ENCODE results near the gene KRCC1.
"Not testable (repeated sequence)": the region's sequence is repeated elsewhere in the genome, so short reads cannot be mapped to it uniquely, and the experiment has no call there.

The KRCC1 gene

GRCh38 chr2:87996570-87996969 lies 59.0 kb downstream of the KRCC1 start:
- DNase-seq = no peak

- no peak for DNase-seq
These were observed 59.8 kb downstream of the KRCC1 start for GRCh38 chr2:87995756-87996155.

DNA sequence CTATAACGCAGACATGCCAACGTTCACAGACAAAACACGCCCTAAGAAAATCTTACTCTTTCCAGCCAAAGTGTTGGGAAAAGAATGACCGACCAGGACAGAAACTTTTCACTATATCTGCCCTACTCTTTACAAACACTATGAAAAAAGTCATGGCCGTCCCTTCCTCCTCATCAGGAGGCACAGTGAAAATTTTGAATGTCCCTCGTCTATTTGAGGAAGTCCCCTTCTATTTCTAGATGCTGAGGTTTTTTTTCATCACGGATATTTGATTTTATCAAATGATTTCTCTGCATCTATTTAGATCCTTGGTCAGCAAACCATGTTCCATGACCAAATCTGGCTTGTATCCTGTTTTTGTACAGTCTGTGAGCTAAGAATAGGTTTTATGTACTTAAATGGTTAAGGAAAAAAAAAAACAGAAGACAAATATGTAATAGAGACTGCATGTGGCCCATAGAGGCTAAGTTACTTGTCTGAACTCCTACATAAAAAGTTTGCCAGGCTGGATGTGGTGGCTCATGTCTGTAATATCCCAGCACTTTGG lies 61.2 kb downstream of the KRCC1 start:
- not testable (repeated sequence) for DNase-seq

DNA sequence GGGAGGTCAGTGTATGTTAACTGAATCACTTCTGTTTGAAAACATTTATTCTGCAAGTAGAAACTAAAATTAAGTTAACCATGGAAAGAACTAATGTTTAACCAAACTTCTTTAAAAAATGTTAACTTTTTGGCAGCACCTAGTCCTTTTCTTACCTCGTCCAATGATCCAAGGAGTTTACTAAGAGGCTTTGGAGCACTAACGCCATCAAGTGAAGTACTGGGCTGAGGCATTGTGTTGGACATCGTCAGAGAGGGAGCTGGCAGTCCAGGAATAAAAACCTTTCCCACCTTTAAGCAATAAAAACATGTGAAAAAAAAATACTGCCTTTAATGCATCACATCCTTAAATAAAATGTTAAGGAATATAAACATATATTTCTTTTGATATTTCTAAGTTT lies 63.0 kb downstream of the KRCC1 start:
- DNase-seq = not testable (repeated sequence)

DNA sequence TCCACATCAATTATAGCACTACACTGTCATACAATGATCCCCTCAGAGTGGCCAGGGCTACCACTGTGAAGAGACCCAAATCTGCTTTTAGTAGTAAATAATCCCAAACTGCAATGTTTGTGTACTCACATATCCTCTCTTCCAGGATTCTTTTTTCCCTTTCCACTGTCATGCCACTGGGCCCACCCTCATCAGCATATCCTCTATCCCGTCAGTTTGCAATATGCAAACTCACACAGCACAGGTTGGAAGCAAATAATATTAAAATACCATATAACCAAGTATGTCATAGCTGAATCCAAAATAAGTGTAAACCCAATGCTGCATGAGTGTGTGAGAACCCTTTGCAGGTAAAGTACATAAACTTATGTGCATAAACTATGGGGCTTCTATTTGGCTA lies 68.1 kb downstream of the KRCC1 start:
- not testable (repeated sequence) for DNase-seq

DNA sequence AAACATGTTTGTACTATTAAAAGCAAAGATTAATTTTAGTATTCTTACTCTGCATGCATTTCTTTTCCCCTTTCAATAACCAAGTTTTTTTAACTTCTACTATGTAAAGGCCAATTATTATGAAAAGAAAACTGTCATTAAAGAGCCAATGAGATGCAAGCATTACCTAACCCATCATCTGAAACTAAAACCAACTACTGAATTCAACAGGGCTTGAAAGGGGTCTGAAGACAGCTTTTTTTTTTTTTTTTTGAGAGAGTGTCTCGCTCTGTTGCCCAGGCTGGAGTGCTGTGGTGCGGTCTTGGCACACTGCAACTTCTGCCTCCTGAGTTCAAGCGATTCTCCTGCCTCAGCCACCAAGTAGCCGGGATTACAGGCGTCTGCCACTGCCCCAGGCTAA lies 69.7 kb downstream of the KRCC1 start:
- DNase-seq = not testable (repeated sequence)

- DNase-seq = not testable (repeated sequence)
These were observed 74.4 kb downstream of the KRCC1 start for GRCh38 chr2:87981182-87981581.

All from fibroblast of upper back skin (primary cell).